ENCODE data around the gene ADAMTS13.

ADAMTS13 gene

GRCh38 chr9:133474215-133474614 lies 52.0 kb downstream of the ADAMTS13 start:
- DNase-seq = no peak

GRCh38 chr9:133474853-133475252 lies 52.7 kb downstream of the ADAMTS13 start:
- no peak for DNase-seq

GRCh38 chr9:133475292-133476012 lies 53.3 kb downstream of the ADAMTS13 start:
- DNase-seq = no peak

GRCh38 chr9:133476036-133476931 lies 54.1 kb downstream of the ADAMTS13 start:
- DNase-seq = no peak

- DNase-seq = no peak
These were observed 54.8 kb downstream of the ADAMTS13 start for GRCh38 chr9:133476941-133477340.

GRCh38 chr9:133477461-133477860 lies 55.3 kb downstream of the ADAMTS13 start:
- DNase-seq = no peak

- no peak for DNase-seq
These were observed 56.1 kb downstream of the ADAMTS13 start for GRCh38 chr9:133477992-133478850.

GRCh38 chr9:133478851-133479711 lies 56.9 kb downstream of the ADAMTS13 start, which contains the start of gene SLC2A6:
Gene SLC2A6 (minus strand): TSS chr9:133479099. CDS start chr9:133479059, 40 bp downstream.
- peak; percentile 64 for DNase-seq

- no peak for DNase-seq
These were observed 61.4 kb downstream of the ADAMTS13 start for GRCh38 chr9:133483611-133484010.

GRCh38 chr9:133484671-133485437 lies 62.7 kb downstream of the ADAMTS13 start:
- DNase-seq = no peak

- no peak for DNase-seq
These were observed 63.5 kb downstream of the ADAMTS13 start for GRCh38 chr9:133485531-133486260.

- no peak for DNase-seq
These were observed 65.2 kb downstream of the ADAMTS13 start for GRCh38 chr9:133487331-133487725.

- DNase-seq = no peak
These were observed 66.6 kb downstream of the ADAMTS13 start for GRCh38 chr9:133488686-133489252.

- DNase-seq = no peak
These were observed 67.4 kb downstream of the ADAMTS13 start for GRCh38 chr9:133489253-133490190.

- no peak for DNase-seq
These were observed 68.1 kb downstream of the ADAMTS13 start for GRCh38 chr9:133490201-133490681.

- no peak for DNase-seq
These were observed 68.9 kb downstream of the ADAMTS13 start for GRCh38 chr9:133490865-133491655.

GRCh38 chr9:133491656-133491925 lies 69.4 kb downstream of the ADAMTS13 start:
- no peak for DNase-seq

All from activated CD4-positive, alpha-beta T cell treated with anti-CD3 and anti-CD28 coated beads for 1 hour (primary cell).